Stimulated activated CD4-positive, alpha-beta T cell treated with anti-CD3 and anti-CD28 coated beads, Interleukin-15, amount 100 ng/mL, for 48 hours (primary cell): ENCODE results near the gene BABAM1.

ENCODE experiments used
- DNase-seq, 2 donors: peaks; one replicate each; pipeline ENCODE4 v3.0.0-alpha.2; 2020; ENCODE audit warnings: low read depth in 2 of 2

Gene BABAM1

GRCh38 chr19:17266975-17267788 is at the start of gene BABAM1:
TSS of gene BABAM1 (plus strand) at chr19:17267443. CDS start at chr19:17268807, 1,364 bp downstream.
- DNase-seq, result peak; percentile 95 to 96

DNA sequence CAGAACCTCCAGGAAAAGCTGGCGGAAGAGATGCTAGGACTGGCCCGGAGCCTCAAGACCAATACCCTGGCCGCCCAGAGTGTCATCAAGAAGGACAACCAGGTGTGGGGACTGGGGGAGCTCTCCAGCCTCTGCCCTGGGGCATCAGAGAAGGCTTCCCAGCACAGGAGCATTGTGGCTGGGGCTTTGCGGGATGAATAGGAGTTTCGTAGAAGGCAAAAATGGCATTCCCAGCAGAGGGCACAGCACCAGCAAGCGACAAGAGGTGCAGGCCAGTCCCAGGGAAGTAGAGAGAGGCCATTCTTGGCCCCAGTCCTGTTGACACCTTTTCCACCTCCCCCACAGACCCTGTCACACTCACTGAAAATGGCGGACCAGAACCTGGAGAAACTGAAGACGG is 48.0 kb upstream of the BABAM1 start:
- no peak for DNase-seq

GRCh38 chr19:17220207-17220758 is 47.0 kb upstream of the BABAM1 start:
- no peak for DNase-seq

GRCh38 chr19:17225053-17225452 is 42.2 kb upstream of the BABAM1 start:
- DNase-seq, result no peak

DNA sequence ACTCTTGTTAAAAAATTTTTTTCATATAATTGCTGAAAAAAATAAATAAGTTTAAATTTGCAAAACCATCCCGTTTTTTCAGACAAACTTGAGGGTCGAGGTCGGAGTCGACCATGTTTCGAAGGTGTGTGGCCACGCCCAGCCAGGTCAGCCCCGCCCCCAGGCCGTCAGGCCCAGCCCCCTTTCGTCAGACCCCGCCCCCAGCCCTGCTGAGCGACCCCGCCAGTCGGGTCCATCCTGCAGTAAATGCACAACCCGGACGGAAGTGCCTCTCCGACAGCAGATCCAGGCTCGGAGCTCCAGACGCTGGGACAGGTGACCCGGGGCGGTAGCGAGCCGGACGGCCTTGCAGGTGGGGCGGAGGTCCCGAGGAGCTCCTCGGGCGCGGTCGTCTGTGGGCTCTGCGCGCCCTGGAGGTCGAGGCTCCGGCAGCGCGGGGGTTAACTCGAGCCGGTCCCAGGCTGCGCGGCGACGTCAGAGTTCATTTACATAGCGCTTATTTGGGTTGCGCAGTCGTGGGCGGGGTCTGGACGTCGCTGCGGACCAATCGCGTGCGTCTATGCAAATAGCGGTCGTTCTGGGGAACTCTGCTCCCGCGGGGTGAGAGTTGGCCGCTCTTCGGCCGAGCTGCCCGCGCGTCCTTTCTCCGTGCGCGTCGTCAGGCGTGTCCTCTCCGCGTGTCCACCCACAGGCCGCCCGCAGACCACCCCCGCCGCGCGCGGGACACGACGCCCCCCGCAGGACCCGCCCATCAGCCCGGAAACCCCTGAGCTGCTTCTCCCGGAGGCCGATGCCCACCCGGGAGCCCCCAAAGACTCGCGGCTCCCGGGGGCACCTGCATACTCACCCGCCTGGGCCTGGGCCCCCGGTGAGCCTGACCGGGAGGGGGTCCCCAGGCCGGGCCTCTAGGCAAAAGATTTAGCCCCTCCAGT is 41.0 kb upstream of the BABAM1 start, which contains the start of gene OCEL1:
OCEL1 (plus strand) TSS at position 225 of the 932 bp plus-strand sequence; CDS start at position 247, 22 bp downstream.
- peak; percentile 95 to 97 for DNase-seq

GRCh38 chr19:17227798-17228367 is 39.4 kb upstream of the BABAM1 start:
- DNase-seq, result no peak

DNA sequence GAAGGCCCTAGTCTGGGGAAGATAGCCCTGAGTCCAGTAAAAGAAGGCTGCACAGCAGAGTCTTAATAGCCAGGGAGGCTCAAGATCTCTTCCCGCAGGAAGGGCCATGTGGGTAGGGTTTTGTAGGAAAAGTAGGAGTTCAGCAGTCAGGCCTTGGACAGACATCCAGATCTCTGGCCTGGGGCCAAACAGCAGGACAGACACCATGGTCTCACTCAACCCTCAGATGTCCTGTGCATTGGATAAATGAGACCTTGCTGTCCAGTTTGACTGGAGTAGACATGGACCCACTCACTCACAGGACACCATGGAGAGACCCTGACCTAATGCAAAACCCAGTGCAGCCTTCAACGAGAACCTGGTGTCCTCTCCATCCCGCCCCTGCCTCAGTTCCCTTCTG is 37.4 kb upstream of the BABAM1 start:
- DNase-seq, result no peak

- DNase-seq, result no peak
Observed at GRCh38 chr19:17232258-17232657, 35.0 kb upstream of the BABAM1 start.

DNA sequence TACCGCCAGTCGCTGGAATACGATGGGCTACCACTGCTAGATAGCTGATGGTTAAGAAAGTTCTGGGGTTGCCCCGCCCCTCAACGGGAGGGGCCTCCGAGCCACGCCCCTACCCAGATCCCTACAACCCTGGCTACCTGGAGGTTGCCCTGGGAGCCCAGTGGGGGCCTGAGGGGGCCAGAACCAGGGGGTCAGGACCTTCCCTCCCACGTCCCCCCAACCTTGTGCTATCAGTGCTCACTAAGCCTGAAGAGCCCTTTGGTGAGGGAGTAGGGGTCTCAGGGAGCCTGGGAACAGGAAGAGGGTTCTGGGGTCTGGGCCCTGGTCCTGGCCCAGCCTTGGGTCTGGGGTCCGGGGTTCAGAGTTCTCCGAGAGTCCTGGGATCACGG is 32.3 kb upstream of the BABAM1 start:
- peak; percentile 24 to 52 for DNase-seq

DNA sequence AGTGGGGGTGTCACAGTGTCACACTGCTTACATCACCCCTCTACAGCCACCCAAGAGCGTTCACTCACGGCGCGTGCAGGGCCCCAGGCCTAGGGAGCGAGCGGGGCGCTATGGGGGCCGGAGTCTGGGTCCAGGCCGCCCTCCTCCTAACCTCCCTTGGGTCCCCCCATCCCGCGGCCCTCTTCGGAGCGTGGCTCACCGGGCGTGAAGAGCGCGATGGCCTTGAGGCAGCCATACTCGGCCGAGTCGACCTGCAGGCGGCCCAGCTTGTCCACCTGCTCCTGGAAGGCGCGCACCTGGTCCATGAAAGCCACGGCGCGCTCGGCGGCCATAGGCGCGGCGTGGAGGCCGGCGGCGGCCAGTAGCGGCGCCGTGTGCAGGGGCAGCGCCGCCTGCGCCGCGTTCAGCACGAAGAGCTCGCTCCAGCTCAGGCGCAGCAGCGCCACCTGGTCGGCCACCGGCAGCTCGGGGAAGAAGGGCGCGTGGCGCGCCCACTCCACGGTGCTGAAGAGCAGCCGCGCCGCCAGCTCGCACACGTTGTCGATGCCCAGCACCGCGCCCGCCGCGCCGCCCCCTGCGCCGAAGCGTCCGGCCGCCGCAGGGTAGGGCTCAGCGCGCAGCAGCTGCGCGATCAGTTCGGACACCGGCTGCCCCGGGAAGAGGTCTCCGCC is 31.8 kb upstream of the BABAM1 start:
- DNase-seq, result peak; percentile 41 to 63

- peak in 1 of 2 donors; percentile 35 for DNase-seq
Observed at GRCh38 chr19:17235971-17236777, 31.1 kb upstream of the BABAM1 start.

DNA sequence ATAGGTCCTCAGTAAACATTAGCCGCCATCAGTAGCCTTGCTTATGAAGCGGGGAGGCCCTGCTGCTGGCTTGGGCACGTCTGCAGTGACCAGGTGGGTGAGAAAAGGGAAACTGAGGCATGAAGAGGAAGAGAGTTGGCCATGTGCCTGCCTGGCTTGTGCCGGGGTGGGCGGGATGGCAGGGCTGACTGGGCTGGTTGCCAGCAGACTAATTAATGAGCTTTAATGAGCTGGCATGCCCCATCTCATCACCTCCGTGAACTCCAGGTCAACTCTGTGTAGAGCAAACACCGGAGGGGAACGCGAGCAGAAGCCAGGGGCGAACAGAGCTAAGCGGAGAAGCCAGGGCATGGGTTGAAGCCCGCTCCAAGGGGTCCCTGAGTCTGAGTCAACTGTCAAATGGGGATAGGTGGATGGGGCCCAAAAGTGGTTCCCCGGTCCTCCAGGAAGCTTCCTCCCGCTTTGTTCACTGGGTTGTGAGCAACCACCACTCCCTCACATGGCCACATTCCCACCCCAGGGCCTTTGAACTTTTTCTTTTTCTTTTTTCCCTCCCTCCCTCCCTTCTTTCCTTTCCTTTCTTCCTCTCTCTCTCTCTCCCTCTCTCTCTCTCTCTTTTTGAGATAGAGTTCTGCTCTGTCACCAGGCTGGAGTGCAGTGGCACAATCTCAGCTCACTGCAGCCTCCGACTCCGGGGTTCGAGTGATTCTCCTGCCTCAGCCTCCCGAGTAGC is 30.3 kb upstream of the BABAM1 start:
- DNase-seq, result no peak

DNA sequence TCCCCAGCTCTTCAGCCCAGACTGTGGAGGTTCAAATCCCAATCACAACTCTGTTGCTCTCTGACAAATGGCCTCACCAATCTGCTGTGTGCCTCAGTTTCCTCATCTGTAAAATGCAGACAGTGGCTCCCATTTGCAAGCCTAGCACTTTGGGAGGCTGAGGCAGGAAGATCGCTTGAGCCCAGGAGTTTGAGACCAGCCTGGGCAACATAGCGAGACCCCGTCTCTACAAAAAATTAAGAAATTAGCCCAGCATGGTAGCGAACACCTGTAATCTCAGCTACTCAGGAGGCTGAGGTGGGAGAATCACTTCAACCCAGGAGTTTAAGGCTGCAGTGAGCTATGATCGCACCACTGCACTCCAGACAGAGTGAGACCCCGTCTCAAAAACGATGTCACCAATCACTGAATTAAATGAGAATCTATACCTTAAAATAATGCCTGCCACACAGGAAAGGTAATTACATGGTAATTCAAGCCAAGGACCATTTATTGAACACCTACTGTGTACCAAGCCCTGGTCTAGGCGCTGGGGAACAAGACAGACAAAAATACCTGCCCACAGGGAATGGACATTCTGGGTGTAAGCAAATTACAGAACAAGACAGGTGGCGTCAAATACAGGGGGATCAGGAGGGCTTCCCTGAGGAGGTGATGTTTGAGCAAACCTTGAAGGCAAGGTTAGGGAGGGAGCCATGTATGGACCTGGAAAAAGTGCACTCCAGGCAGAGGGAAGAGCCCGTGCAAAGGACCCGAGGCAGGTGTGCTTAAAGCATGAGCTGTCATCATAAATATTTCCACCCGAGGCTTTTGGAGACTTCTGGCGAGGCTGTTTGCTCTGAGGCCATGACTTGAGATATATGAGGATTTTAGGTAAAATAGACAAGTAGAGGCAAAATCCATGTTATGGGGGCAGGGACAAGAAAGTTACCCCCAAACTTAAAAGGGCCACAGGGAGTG is 29.2 kb upstream of the BABAM1 start:
- no peak for DNase-seq

- no peak for DNase-seq
Observed at GRCh38 chr19:17240062-17240752, 27.0 kb upstream of the BABAM1 start.

- no peak for DNase-seq
Observed at GRCh38 chr19:17240826-17241399, 26.3 kb upstream of the BABAM1 start.

DNA sequence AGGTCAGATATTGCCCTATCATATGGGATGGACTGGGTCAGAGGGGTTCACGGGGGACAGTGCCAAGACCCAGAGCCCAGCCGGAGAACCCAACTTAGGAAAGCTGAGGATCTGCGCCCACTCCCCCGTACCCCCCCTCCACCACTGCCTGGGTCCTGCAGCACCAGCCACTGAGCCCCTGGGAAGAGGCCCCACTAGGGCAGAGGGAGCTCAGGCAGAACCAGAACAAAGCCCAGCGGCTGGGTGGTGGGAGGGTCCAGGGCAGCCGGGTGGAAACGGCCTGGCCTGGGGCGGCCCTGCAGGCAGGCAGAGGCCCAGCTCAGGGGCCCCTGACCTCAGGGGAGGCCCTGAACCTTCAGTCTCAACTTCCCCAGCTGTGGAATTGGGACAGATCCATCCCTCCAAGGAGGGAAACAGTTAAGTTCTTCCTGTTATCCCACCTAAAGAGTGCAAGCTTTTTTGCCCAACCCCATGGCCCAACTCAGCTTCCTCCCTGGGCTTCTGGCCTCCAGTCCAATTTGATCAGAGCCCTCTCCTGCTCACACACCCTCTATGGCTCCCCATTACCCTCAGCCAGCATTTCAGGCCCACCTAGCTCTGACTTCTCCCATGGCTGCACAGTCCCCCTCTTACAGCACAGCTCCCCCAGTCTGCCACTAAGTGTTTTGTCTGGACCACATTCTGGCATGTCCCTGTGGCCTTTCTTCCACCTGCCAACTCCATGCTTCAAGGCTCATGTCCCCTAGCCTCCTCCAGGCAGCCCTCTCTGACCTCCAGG is 24.6 kb upstream of the BABAM1 start:
- DNase-seq, result no peak
